ENCODE results near the gene ATF7IP2. TPM values are rescaled to one million over a fixed set of nuclear protein-coding genes. Genes with fewer than 3 reads are reported as not detected.

Gene ATF7IP2
- total and polyA plus RNA-seq, 2 of the 13 experiments (the other 11 are each of a cell fraction or from before 2014, with no cell fraction given), result 117 to 217 TPM

GRCh38 chr16:10362077-10362863, 23.6 kb upstream of the ATF7IP2 start (continued):
- TF ChIP-seq NFYB (CRISPR knock-in tag; IDR thresholded peaks at IDR 0.05) (no peak), ZNF530 (CRISPR knock-in tag; IDR thresholded peaks at IDR 0.05; ENCODE audit: low read depth) (no peak), DMAP1 (CRISPR knock-in tag; IDR thresholded peaks at IDR 0.05) (peak; percentile 62), REST (IDR thresholded peaks at IDR 0.05; ENCODE audit: borderline replicate concordance in 1 of 2, low read depth in 1 of 2, low read length in 2 of 2) (peak in 1 of 2 experiments; percentile 15; a peak in 1 of 4 replicates), ZNF576 (CRISPR knock-in tag; IDR thresholded peaks at IDR 0.05) (no peak), UBTF (CRISPR knock-in tag; IDR thresholded peaks at IDR 0.05) (no peak), ZNF629 (CRISPR knock-in tag; conservative IDR thresholded peaks at IDR 0.05) (peak; percentile 56), YEATS4 (CRISPR knock-in tag; IDR thresholded peaks at IDR 0.05; ENCODE audit: borderline replicate concordance) (no peak), PHF5A (CRISPR knock-in tag; IDR thresholded peaks at IDR 0.05; ENCODE audit: low read depth, unreplicated experiment) (no peak), ZNF891 (CRISPR knock-in tag; IDR thresholded peaks at IDR 0.05) (no peak), ARNT2 (CRISPR knock-in tag; IDR thresholded peaks at IDR 0.05; ENCODE audit: low read depth) (no peak), ZNF547 (CRISPR knock-in tag; IDR thresholded peaks at IDR 0.05) (0 out of 2 replicates have a peak, but pooled peaks have one; percentile 27), ZNF7 (CRISPR knock-in tag; IDR thresholded peaks at IDR 0.05) (no peak), ZNF770 (CRISPR knock-in tag; IDR thresholded peaks at IDR 0.05) (peak; percentile 48), MZF1 (CRISPR knock-in tag; IDR thresholded peaks at IDR 0.05; ENCODE audit: borderline replicate concordance) (no peak), ZBTB37 (CRISPR knock-in tag; IDR thresholded peaks at IDR 0.05) (peak; percentile 75; the same call in 1 of the 2 replicates), ZSCAN9 (CRISPR knock-in tag; IDR thresholded peaks at IDR 0.05; ENCODE audit: borderline replicate concordance) (no peak), ZNF24 (IDR thresholded peaks at IDR 0.05) (no peak), DDIT3 (CRISPR knock-in tag; IDR thresholded peaks at IDR 0.05) (no peak)
